Endodermal cell (in vitro differentiated cells): Measurements from ENCODE around the gene ARHGAP21. TPM values are rescaled to one million over a fixed set of nuclear protein-coding genes. Genes with fewer than 3 reads are reported as not detected.

Experiments used
- DNase-seq: peaks from one replicate; pipeline ENCODE4 v3.0.0-alpha.2; 2017
- H3K27ac ChIP-seq: 2 replicates; pipeline ENCODE4 v1.5.1; 2013; ENCODE audit warnings: mild to moderate bottlenecking, low read depth, low read length, moderate library complexity
- H3K27me3 ChIP-seq: 2 replicates; pipeline ENCODE4 v1.6.1; 2013; ENCODE audit warnings: mild to moderate bottlenecking, low read length, moderate library complexity; ENCODE audit not compliant: insufficient read depth, control insufficient read depth, poor library complexity, severe bottlenecking
- H3K36me3 ChIP-seq: 2 replicates; pipeline ENCODE4 v1.7.0; 2013; ENCODE audit warnings: mild to moderate bottlenecking, low read length, moderate library complexity; ENCODE audit not compliant: control insufficient read depth, insufficient read depth
- H3K4me1 ChIP-seq: one replicate; pipeline ENCODE4 v1.7.0; 2013; ENCODE audit warnings: low read length; ENCODE audit not compliant: control insufficient read depth, insufficient read depth
- H3K4me3 ChIP-seq: 2 replicates; pipeline ENCODE4 v1.5.1; 2013; ENCODE audit warnings: mild to moderate bottlenecking, low read length, moderate library complexity
- H3K9ac ChIP-seq: 2 replicates; pipeline ENCODE4 v1.6.1; 2013; ENCODE audit warnings: mild to moderate bottlenecking, low read length, moderate library complexity; ENCODE audit not compliant: poor library complexity, severe bottlenecking; ENCODE audit errors: extremely low read depth
- H3K9me3 ChIP-seq: 2 replicates; pipeline ENCODE4 v1.6.1; 2013; ENCODE audit warnings: mild to moderate bottlenecking, low read length, moderate library complexity; ENCODE audit not compliant: control insufficient read depth
- H3K27ac Mint-ChIP-seq: 2 replicates; pipeline ENCODE4 v1.8.0; 2020; ENCODE audit warnings: mixed read lengths
- H3K27me3 Mint-ChIP-seq: 2 replicates; pipeline ENCODE4 v1.8.0; 2021; ENCODE audit warnings: mild to moderate bottlenecking, mixed read lengths; ENCODE audit not compliant: insufficient read depth
- H3K36me3 Mint-ChIP-seq: 2 replicates; pipeline ENCODE4 v1.8.0; 2020; ENCODE audit warnings: low read depth, mixed read lengths
- H3K4me1 Mint-ChIP-seq: 2 replicates; pipeline ENCODE4 v1.8.0; 2020; ENCODE audit warnings: mixed read lengths
- H3K4me3 Mint-ChIP-seq: 2 replicates; pipeline ENCODE4 v1.8.0; 2020; ENCODE audit warnings: mild to moderate bottlenecking, moderate library complexity, mixed read lengths
- H3K9me3 Mint-ChIP-seq: 2 replicates; pipeline ENCODE4 v1.8.0; 2020; ENCODE audit warnings: mild to moderate bottlenecking, mixed read lengths
- CTCF ChIP-seq: fragments of 200-600 bp; sonication (generic); conservative IDR thresholded peaks from 2 replicates; pipeline ENCODE4 v1.5.0; 2021; ENCODE audit warnings: antibody characterized with exemption, mild to moderate bottlenecking
- WGBS, 2 experiments: methylation state at CpG; one replicate each; pipeline versions ENCODE4 v1.1.5 to v1.1.7; 2013; ENCODE audit warnings: missing lambda C conversion rate in 2 of 2, mixed read lengths in 1 of 2; ENCODE audit not compliant: insufficient coverage in 1 of 2, insufficient read length in 1 of 2; 5-methylcytosine and 5-hydroxymethylcytosine counted together
- total RNA-seq, 2 donors: library from RNA; stranded (reverse); fragmentation: NEBNext Ultra II Directional in 1 of 2; extraction: Animal tissue kit (Norgen Biotek cat#: 25700) in 1 of 2; gene quantifications; 2 replicates in 1 of 2; 3 replicates in 1 of 2; pipeline ENCODE4 v1.2.1, GENCODE V29; 2021

ARHGAP21 gene
- total RNA-seq, 2 donors from 2014 or later = 51.6 to 69.7 TPM

- H3K9me3 Mint-ChIP-seq = no peaks in the 10 kb centered on the region
- H3K27ac Mint-ChIP-seq = peak overlapping the region; percentile 2
- no peak overlapping the region for H3K4me3 Mint-ChIP-seq
- peaks cover 30% of the 10 kb centered on the region for H3K36me3 Mint-ChIP-seq
- TF ChIP-seq CTCF = no peak
- DNase-seq = no peak
- 95% methylated on average over 4 to 5 of the region's 5 CpGs for WGBS, 2 experiments
- Histone ChIP-seq H3K9ac (no peak overlapping the region), H3K27me3 (no peaks in the 10 kb centered on the region), H3K4me3 (no peak overlapping the region), H3K4me1 (no peaks in the 10 kb centered on the region), H3K9me3 (no peaks in the 10 kb centered on the region), H3K36me3 (peaks cover 15% of the 10 kb centered on the region), H3K27ac (no peak overlapping the region)
- H3K27me3 Mint-ChIP-seq = no peaks in the 10 kb centered on the region
- no peaks in the 10 kb centered on the region for H3K4me1 Mint-ChIP-seq
Measured at GRCh38 chr10:24618401-24618800, 105.3 kb downstream of the ARHGAP21 start.

GRCh38 chr10:24617771-24618396, 105.8 kb downstream of the ARHGAP21 start:
- Mint-ChIP-seq H3K4me3 (no peak overlapping the region), H3K27me3 (no peaks in the 10 kb centered on the region), H3K36me3 (peaks cover 32% of the 10 kb centered on the region), H3K4me1 (no peaks in the 10 kb centered on the region), H3K27ac (no peak overlapping the region), H3K9me3 (no peaks in the 10 kb centered on the region)
- peak; percentile 91 for DNase-seq
- peaks cover 15% of the 10 kb centered on the region for H3K36me3 ChIP-seq
- H3K4me3 ChIP-seq = no peak overlapping the region
- WGBS, 2 experiments = 21 to 60% methylated on average over 4 to 7 of the region's 7 CpGs
- no peak overlapping the region for H3K27ac ChIP-seq
- no peaks in the 10 kb centered on the region for H3K4me1 ChIP-seq
- TF ChIP-seq CTCF = peak; percentile 99
- H3K9ac ChIP-seq = no peak overlapping the region
- H3K9me3 ChIP-seq = no peaks in the 10 kb centered on the region
- H3K27me3 ChIP-seq = no peaks in the 10 kb centered on the region

GRCh38 chr10:24616536-24616935, 107.2 kb downstream of the ARHGAP21 start:
- H3K4me3 ChIP-seq = no peak overlapping the region
- Mint-ChIP-seq H3K27me3 (no peaks in the 10 kb centered on the region), H3K9me3 (no peaks in the 10 kb centered on the region), H3K27ac (no peak overlapping the region), H3K36me3 (peaks cover 35% of the 10 kb centered on the region), H3K4me3 (no peak overlapping the region), H3K4me1 (no peaks in the 10 kb centered on the region)
- H3K27me3 ChIP-seq = no peaks in the 10 kb centered on the region
- H3K27ac ChIP-seq = no peak overlapping the region
- no peaks in the 10 kb centered on the region for H3K4me1 ChIP-seq
- H3K9ac ChIP-seq = no peak overlapping the region
- H3K9me3 ChIP-seq = no peaks in the 10 kb centered on the region
- 77 to 79% methylated on average over 2 to 3 of the region's 3 CpGs for WGBS, 2 experiments
- peaks cover 20% of the 10 kb centered on the region for H3K36me3 ChIP-seq
- no peak for TF ChIP-seq CTCF
- DNase-seq = no peak
